RWPE2 (cell line): ENCODE data around the gene OR6K2.

Experiments used
- ATAC-seq: fragments of 200-7000 bp; cut with Tn5 transposase; 3 replicates; pipeline ENCODE4 v1.9.1; 2021; ENCODE audit warnings: low read depth
- DNase-seq: peaks from one replicate; pipeline ENCODE4 v3.0.0-alpha.2; 2020; ENCODE audit warnings: low spot score
- H3K27ac ChIP-seq: fragments of 450-650 bp; 2 replicates; pipeline ENCODE4 v1.5.1; 2017; ENCODE audit warnings: mild to moderate bottlenecking; ENCODE audit not compliant: poor library complexity, severe bottlenecking
- H3K27me3 ChIP-seq: fragments of 250-450 bp; sonication (Bioruptor Pico); 2 replicates; pipeline ENCODE4 v1.5.1; 2021; ENCODE audit warnings: mild to moderate bottlenecking, moderate library complexity; ENCODE audit not compliant: insufficient read depth, poor library complexity, severe bottlenecking
- H3K36me3 ChIP-seq: fragments of 250-450 bp; sonication (Bioruptor Pico); 2 replicates; pipeline ENCODE4 v1.5.1; 2020; ENCODE audit warnings: low read depth, mild to moderate bottlenecking, moderate library complexity
- H3K4me1 ChIP-seq: fragments of 250-450 bp; sonication (Bioruptor Pico); 2 replicates; pipeline ENCODE4 v1.5.1; 2021; ENCODE audit warnings: mild to moderate bottlenecking, moderate library complexity; ENCODE audit not compliant: insufficient read depth, poor library complexity, severe bottlenecking
- H3K4me3 ChIP-seq: fragments of 250-450 bp; sonication (Bioruptor Pico); 2 replicates; pipeline ENCODE4 v1.5.1; 2021; ENCODE audit warnings: mild to moderate bottlenecking, moderate library complexity; ENCODE audit not compliant: severe bottlenecking
- H3K9me3 ChIP-seq: fragments of 250-450 bp; sonication (Bioruptor Pico); 2 replicates; pipeline ENCODE4 v1.5.1; 2021; ENCODE audit warnings: mild to moderate bottlenecking, moderate library complexity; ENCODE audit not compliant: severe bottlenecking
- CTCF ChIP-seq: fragments of 450-650 bp; IDR thresholded peaks from one replicate; pipeline ENCODE4 v1.5.1; 2017; ENCODE audit warnings: mild to moderate bottlenecking, moderate library complexity; ENCODE audit not compliant: poor library complexity, severe bottlenecking

Gene OR6K2

GRCh38 chr1:158700552-158700951 is at the start of gene OR6K2:
TSS of gene OR6K2 (minus strand) at chr1:158700652. CDS start at chr1:158700652, 0 bp downstream.
- ATAC-seq: no peak
- TF ChIP-seq CTCF: no peak

GRCh38 chr1:158735848-158736247 is 35.4 kb upstream of the OR6K2 start:
- DNase-seq: no peak
- Histone ChIP-seq H3K9me3 (no peaks in the 10 kb centered on the region), H3K27me3 (peaks cover 24% of the 10 kb centered on the region), H3K36me3 (no peaks in the 10 kb centered on the region), H3K4me1 (no peaks in the 10 kb centered on the region), H3K4me3 (no peak overlapping the region), H3K27ac (no peak overlapping the region)
- no peak for TF ChIP-seq CTCF
- ATAC-seq: no peak

More at GRCh38 chr1:158700552-158700951, at the start of gene OR6K2:
- Histone ChIP-seq H3K27me3 (peaks cover 7% of the 10 kb centered on the region), H3K4me1 (no peaks in the 10 kb centered on the region), H3K9me3 (no peaks in the 10 kb centered on the region), H3K36me3 (no peaks in the 10 kb centered on the region), H3K27ac (no peak within 1 kb of the TSS), H3K4me3 (no peak within 1 kb of the TSS)
- DNase-seq: no peak

GRCh38 chr1:158732524-158732923 is 32.1 kb upstream of the OR6K2 start:
- Histone ChIP-seq H3K4me1 (no peaks in the 10 kb centered on the region), H3K36me3 (no peaks in the 10 kb centered on the region), H3K4me3 (no peak overlapping the region), H3K27me3 (no peaks in the 10 kb centered on the region), H3K9me3 (no peaks in the 10 kb centered on the region), H3K27ac (no peak overlapping the region)
- no peak for TF ChIP-seq CTCF
- DNase-seq: no peak
- no peak for ATAC-seq

- Histone ChIP-seq H3K9me3 (no peaks in the 10 kb centered on the region), H3K4me3 (no peak overlapping the region), H3K36me3 (no peaks in the 10 kb centered on the region), H3K27ac (no peak overlapping the region), H3K27me3 (peaks cover 4% of the 10 kb centered on the region), H3K4me1 (no peaks in the 10 kb centered on the region)
- TF ChIP-seq CTCF: no peak
- DNase-seq (no peak), ATAC-seq (no peak)
Observed at GRCh38 chr1:158731707-158732106, 31.3 kb upstream of the OR6K2 start.

- no peak for TF ChIP-seq CTCF
- no peak for DNase-seq
- Histone ChIP-seq H3K27ac (no peak overlapping the region), H3K4me3 (no peak overlapping the region), H3K4me1 (no peaks in the 10 kb centered on the region), H3K9me3 (no peaks in the 10 kb centered on the region), H3K36me3 (no peaks in the 10 kb centered on the region), H3K27me3 (peaks cover 13% of the 10 kb centered on the region)
- ATAC-seq: no peak
Observed at GRCh38 chr1:158730453-158730852, 30.0 kb upstream of the OR6K2 start.
